Endometrium (tissue), 2 donors: ENCODE data around the gene ALKBH7.

Source experiments
- FAIRE-seq: peaks from 2 replicates; lab custom pipeline; 2012; peaks lifted over from hg19 to GRCh38; lab: Jason Lieb, UNC
- donor health status: control.
- donor health status: control.

The ALKBH7 gene

DNA sequence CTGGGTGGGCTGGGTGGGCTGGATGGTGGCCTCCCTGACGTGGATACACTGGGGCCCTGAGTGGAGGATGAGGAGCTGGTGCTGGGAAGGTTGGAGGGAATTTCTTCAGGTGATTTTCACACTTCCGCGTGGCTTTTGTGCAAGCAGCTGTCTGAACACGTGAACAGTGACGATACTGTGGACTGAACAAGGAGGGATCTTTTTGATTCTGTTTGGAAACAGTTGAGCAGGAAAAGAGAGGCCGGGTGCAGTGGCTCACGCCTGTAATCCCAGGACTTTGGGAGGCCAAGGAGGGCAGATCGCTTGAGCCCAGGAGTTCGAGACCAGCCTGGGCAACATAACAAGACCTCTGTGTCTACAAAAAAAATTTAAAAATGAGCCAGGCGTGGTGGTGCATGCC lies 29.5 kb downstream of the ALKBH7 start:
- FAIRE-seq: no peak

DNA sequence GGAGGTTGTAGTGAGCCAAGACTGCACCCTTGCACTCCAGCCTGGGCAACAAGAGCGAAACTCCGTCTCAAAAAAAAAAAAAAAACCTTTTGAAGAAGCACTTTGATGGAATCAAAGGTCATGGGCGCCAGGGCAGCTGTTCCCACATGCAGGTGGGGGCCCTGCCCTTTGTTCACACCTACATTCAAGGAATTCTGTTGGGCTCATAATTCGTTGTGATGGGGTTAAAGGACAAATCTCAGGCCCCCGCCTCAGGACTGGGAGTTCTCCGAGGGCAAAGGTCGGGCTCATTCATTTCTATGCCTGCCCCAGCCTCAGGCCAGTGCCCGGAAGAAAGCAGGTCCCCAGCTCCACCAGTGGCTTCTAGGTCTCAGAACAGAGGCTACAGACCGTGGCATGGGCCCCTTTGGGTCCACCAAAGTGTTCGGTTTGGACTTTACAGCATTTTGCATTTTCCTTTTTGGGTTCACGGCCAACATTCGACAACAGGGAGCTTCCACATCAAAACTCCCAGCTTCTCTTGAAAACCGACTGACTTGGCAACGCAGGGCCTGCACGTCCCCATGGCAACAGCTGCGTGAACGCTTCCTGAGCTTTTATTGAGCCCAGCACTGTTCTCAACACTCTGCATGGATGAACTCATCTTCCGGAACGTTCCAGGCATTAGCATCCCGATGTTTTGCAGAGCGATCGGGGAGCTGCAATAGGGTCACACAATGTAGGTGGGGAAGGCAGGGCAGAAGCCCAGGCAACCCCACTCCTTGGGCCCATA lies 30.4 kb downstream of the ALKBH7 start:
- no peak for FAIRE-seq

GRCh38 chr19:6406401-6406800 lies 33.8 kb downstream of the ALKBH7 start:
- FAIRE-seq: peak; percentile 4

GRCh38 chr19:6409346-6409745 lies 36.8 kb downstream of the ALKBH7 start:
- no peak for FAIRE-seq

GRCh38 chr19:6412061-6412446 lies 39.5 kb downstream of the ALKBH7 start:
- no peak for FAIRE-seq

DNA sequence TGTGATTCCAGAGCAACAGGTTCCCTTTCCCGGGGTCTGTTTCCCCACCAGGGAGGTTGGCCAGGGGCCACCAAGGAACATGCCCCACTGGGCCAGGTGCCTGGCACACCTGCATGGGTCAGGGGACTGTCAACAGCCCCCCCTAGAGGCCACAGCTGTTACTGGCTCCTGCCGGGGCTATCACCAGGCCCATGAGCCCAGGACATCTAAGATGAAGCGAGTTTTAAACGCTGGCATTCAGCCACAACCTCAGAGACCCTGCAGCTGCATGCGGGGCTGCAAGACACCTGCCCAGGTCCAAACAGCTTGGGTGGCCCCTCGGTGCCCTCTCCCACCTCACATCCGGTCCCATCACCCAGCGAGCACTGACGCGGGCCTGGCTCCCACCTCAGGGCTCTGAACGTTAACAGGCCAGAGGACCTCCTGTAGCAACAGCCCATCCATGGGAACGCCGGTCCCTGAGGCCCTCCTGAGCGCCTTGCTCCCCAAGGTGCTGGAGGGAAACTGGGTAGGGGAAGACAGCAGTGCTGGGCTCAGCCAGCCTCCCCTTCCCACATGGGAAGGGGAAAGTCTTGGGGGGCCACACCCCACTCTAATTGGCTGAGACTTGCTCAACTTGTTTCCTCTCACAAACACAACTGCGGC lies 40.0 kb downstream of the ALKBH7 start:
- no peak for FAIRE-seq

DNA sequence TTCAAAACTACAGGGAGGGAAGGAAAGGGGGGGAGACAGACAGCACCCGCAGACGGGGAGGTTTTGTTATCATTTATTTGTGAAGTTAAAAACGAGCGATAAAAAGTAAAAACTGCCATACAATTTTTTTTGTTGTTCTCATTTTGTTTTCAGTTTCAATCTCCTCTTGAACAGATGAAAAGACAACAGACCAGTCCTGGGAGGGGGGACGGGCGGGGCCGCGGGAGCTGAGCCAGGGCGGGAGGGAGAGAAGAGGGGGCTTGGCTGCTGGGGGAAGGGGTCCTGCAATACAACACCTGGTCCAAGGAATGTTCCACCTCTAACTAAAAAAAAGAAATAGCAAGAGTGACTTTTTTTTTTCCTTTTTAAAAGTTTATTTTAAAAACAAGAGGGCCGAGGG lies 40.7 kb downstream of the ALKBH7 start:
- peak; percentile 91 for FAIRE-seq

GRCh38 chr19:6413721-6414643 lies 41.4 kb downstream of the ALKBH7 start:
- no peak for FAIRE-seq

GRCh38 chr19:6414793-6415590 lies 42.4 kb downstream of the ALKBH7 start:
- no peak for FAIRE-seq

- FAIRE-seq: no peak
Observed at GRCh38 chr19:6415591-6416190, 43.1 kb downstream of the ALKBH7 start.

DNA sequence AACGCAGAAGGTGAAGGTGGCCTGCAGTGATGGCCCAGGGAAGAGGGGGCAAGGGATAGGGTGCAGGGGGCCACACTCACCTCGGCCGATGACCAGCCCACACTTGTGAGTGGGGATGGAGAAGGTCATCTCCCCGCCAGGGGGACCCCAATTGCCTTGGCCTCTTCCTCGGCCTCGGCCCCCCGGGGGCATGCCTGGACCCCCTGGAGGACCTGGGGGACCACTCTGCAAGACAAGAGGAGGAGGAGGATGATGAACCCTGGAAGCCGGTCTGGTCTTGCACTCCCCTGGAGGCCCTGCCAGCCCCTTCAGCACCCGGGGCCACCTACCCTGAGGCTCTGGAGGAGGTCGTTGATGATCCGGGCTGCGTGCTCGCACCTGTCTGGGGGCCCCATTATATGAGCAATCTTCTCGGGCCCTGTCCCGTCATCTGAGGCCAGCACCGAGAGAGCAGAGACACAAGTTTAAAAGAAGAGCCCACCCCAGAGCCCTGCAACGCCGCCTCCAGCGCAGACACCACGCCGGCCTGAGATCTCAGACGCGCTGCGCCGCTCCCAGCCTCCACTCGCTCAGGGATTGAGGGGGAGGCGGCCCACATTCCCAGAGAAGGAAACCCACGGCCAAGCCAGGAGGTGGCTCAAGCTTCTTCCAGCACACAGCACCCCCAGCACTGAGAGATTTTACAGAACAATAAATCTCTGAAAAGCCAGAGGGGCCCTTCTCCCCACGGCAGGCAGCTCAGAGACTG lies 44.2 kb downstream of the ALKBH7 start:
- no peak for FAIRE-seq

DNA sequence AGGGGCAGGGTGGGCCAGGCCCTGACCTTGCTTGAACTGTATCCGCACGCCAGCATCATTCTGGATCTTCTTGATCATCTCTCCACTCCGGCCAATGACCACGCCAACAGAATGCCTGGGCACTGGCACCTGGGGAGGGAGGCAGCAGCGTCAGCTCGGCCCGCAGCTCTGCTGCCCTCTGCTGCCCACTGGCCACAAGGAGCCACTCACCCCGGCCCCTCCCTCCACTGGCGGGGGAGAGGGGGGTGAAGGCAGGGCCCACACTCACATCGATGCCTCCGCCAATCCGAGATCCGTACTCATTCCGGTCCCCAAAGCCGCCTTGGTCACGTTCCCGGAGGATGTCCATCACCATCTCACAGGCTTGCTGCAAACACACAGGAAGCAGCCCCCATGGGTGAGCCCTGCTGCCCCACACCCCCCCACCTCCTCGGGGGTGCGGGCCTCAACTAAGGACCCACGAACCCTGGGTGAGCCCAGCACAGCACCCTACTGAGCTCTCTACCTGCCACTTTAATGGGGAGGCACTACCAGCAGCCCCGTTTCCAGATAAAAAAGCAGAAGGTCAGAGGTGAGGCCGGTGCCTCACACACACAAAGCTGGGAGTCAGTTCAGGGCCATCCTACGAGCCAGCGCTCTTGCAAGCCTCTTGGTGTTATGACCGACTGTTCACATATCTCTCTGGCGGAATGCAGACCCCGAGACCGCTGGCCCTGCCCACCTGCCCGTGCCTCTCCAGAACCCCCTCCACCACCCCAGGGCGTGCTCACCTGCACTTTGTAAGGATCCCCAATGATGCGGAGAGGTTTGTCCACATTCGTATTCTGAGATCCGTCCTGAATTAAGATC lies 45.3 kb downstream of the ALKBH7 start:
- no peak for FAIRE-seq

DNA sequence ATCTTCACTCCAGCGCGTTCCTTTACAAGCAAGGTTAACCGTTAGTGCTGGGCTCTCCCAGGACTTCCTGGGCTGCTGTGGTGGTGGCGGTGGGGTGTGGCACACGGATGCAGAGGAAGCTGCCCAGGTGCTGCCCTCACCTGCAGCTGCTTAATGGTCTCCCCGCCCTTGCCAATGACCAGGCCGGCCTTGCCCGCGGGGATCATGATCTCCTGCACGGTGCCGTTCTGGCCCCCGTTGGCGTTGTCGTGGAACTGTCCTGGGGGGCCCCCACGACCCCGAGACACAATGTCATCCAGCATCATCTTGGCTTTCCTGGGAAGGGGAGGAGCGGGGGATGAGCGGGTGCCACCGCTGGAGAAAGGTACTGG lies 46.0 kb downstream of the ALKBH7 start:
- no peak for FAIRE-seq

GRCh38 chr19:6421075-6422014 lies 48.8 kb downstream of the ALKBH7 start:
- no peak for FAIRE-seq

DNA sequence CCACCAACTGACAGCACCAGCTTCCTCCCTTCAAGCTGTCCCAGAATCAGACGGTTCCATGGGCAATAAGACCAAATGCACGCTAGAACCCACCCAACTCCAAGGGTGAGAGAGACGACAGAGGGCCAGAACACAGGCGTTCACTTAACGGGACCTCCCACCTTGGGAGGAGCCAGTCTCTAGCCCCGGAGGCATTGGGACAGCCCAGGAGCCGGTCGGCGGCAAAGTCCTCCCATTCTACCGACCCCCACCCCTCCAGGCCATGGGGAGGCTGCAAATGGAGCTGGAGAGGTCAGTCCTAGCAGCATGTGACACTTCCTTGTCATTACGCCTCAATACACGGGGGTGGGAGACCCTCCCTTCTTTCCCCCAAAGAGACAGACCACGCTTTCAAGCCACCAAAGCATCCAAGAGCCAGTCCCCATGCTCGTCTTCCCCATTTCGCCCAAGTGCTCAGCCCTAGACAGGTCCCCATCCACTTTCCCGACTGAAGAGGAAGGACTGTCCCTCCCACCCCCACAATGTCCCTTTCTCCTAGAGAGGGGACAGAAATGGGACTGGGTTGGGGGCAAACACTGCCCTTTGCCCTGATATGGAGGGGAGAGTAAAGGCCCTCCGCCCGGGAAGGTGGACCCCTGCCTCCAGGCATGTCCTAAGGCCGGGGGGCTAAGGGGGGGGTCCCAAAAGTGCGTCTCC lies 51.1 kb downstream of the ALKBH7 start:
- FAIRE-seq: no peak

DNA sequence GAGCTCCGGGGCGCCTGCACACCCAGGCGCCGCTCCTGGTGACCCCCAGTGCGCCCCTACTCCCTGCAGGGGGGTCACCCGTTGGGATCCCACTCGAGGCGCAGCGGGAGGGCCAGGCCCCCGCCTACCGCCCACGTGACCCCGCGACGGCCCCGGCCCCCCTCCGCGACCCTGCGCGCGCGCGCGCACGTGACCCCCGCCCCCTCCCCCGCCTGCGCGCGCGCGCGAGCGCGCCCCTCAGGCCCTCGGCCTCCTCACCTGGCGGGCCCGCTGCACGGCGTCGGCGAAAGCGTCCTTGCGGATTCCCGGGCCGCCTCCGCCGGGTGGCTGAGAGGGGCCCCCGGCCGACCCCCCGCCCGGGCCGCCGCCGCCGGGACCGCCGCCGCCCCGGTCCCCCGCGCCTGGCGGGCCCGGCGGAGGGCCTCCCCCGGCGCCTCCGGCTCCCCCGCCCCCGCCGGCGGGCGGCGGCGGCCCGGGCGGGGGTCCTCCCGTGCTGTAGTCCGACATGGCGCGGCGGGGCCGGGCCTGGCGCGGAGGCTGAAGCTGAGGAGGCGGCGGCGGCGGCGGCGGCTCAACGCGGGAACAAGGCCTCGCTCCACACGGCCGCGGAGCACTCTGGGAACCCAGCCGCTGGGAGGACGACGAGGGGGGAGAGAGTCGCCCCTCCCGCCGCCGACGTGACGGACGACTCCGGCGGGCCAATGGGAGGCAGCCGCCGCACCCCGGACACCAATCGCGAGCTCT lies 51.8 kb downstream of the ALKBH7 start, which contains the start of gene KHSRP:
KHSRP (minus strand) TSS at position 617 of the 744 bp plus-strand sequence; CDS start at position 507, 110 bp downstream.
- no peak for FAIRE-seq
